ENCODE results near the gene ZNF629. TPM values are rescaled to one million over a fixed set of nuclear protein-coding genes. Genes with fewer than 3 reads are reported as not detected.

Gene ZNF629
- total and polyA plus RNA-seq, 2 donors (not counting 1 experiment from before 2014, with no cell fraction given) = 1.2 to 6.9 TPM

DNA sequence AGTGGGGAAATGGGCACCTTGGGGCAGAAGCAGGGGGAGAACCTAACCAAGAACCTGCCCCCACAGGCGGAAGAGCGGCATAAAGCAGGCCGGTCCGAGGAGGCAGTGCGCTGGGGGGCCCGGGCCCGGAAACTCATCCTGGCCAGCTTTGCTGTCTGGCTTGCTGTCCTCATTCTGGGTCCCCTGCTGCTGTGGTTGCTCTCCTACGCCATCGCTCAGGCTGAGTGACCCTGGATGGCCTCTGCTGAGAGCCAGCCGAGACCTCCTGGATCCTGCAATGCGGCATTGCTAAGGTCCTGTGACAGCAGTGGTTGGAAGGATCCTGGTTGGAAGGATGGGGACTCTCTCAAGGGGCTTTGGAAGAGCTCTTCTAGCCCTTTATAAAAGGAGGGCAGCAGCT lies 43.3 kb downstream of the ZNF629 start:
- no peak for DNase-seq
- H3K9ac ChIP-seq (ENCODE audit: low read length) = no peak overlapping the region

DNA sequence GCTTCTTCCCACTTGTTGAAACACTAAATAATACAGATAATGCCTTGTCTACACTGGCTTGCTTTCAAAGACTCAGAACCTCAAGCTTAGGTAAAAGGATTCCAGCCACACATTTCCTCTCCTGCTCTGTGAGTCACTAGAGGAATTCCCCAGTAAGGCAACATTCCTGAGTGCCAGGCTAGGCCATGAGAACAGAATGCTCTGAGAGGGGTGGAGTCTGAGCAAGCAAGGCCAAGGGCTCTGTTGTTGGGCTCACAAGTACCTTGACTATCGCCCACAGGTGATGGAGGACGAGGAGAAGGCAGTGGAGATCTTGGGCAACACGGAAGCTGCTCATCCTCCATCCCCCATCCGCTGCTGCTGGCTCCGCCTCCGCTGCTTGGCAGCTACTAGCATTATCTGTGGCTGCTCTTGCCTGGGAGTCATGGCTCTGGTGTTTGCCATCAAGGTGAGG lies 45.5 kb downstream of the ZNF629 start:
- no peaks in the 10 kb centered on the region for H3K9me3 ChIP-seq (ENCODE audit: control extremely low read depth in 1 of 3, control insufficient read depth in 2 of 3, insufficient read depth in 1 of 3, low read length in 2 of 3)
- H4K20me1 ChIP-seq (ENCODE audit: control insufficient read depth, insufficient read depth, low read length, poor library complexity, severe bottlenecking) = peaks cover 31% of the 10 kb centered on the region
- intact Hi-C loops (cut with micrococcal nuclease) = no loop called here
- H3K36me3 ChIP-seq (replicated peaks in 1 of 2; ENCODE audit: control extremely low read depth in 1 of 2, control insufficient read depth in 1 of 2, extremely low read depth in 1 of 2, insufficient read depth in 2 of 2, low read length in 1 of 2) = peaks cover 0 to 46% of the 10 kb centered on the region in 2 experiments
- no peaks in the 10 kb centered on the region for H3K4me1 ChIP-seq (ENCODE audit: control insufficient read depth in 2 of 2, insufficient read depth in 2 of 2, low read length in 2 of 2)
- peak overlapping the region in 1 of 2 donors; percentile 4 for H3K27ac ChIP-seq (ENCODE audit: low read length in 2 of 2)
- WGBS (ENCODE audit: insufficient coverage) = 100% methylated on average over 1 of the region's 6 CpGs
- H3K4me3 Mint-ChIP-seq = no peak overlapping the region
- ChIA-PET POLR2A (no interaction called here), CTCF (no interaction called here)
- H3K27ac Mint-ChIP-seq = peak overlapping the region; percentile 10
- no peak overlapping the region for H3K4me3 ChIP-seq (ENCODE audit: control extremely low read depth in 1 of 5, extremely low read depth in 1 of 5, insufficient read depth in 1 of 5, low read depth in 2 of 5, low read length in 4 of 5)
- ATAC-seq (ENCODE audit: low read depth) (no peak), DNase-seq (no peak)
- H3K9ac ChIP-seq (ENCODE audit: low read length) = no peak overlapping the region
- no peaks in the 10 kb centered on the region for H3K27me3 ChIP-seq (replicated peaks in 1 of 4; ENCODE audit: control extremely low read depth in 1 of 4, control insufficient read depth in 3 of 4, insufficient read depth in 4 of 4, low read length in 3 of 4)
- H3K4me2 ChIP-seq (replicated peaks; ENCODE audit: low read depth, low read length, poor library complexity, severe bottlenecking) = no peak overlapping the region
- no peaks in the 10 kb centered on the region for H3K27me3 Mint-ChIP-seq
- TF ChIP-seq, protein P1, sequence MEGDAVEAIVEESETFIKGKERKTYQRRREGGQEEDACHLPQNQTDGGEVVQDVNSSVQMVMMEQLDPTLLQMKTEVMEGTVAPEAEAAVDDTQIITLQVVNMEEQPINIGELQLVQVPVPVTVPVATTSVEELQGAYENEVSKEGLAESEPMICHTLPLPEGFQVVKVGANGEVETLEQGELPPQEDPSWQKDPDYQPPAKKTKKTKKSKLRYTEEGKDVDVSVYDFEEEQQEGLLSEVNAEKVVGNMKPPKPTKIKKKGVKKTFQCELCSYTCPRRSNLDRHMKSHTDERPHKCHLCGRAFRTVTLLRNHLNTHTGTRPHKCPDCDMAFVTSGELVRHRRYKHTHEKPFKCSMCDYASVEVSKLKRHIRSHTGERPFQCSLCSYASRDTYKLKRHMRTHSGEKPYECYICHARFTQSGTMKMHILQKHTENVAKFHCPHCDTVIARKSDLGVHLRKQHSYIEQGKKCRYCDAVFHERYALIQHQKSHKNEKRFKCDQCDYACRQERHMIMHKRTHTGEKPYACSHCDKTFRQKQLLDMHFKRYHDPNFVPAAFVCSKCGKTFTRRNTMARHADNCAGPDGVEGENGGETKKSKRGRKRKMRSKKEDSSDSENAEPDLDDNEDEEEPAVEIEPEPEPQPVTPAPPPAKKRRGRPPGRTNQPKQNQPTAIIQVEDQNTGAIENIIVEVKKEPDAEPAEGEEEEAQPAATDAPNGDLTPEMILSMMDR (IDR thresholded peaks at IDR 0.05) = no peak
- TF ChIP-seq EZH2 (IDR thresholded peaks at IDR 0.05; ENCODE audit: borderline replicate concordance, insufficient read depth, low read depth, low read length, poor library complexity, severe bottlenecking) = no peak
- H3K9me3 Mint-ChIP-seq (ENCODE audit: insufficient read depth) = no peaks in the 10 kb centered on the region
- peaks cover 29% of the 10 kb centered on the region for H3K79me2 ChIP-seq (ENCODE audit: control insufficient read depth, insufficient read depth, low read length)
- no peak overlapping the region for H2AFZ ChIP-seq (ENCODE audit: insufficient read depth, low read depth, low read length, poor library complexity, severe bottlenecking)
- H3K4me1 Mint-ChIP-seq = peaks cover 5% of the 10 kb centered on the region

More for the DNA sequence above, 43.3 kb downstream of the ZNF629 start:
- CTCF ChIA-PET = no interaction called here
- intact Hi-C loops (cut with micrococcal nuclease) = no loop called here
- Mint-ChIP-seq H3K4me3 (no peak overlapping the region), H3K27me3 (no peaks in the 10 kb centered on the region), H3K27ac (no peak overlapping the region), H3K4me1 (peaks cover 18% of the 10 kb centered on the region), H3K9me3 (ENCODE audit: insufficient read depth) (no peaks in the 10 kb centered on the region)
- TF ChIP-seq, protein P1 (IDR thresholded peaks at IDR 0.05) = no peak
- TF ChIP-seq EZH2 (IDR thresholded peaks at IDR 0.05; ENCODE audit: borderline replicate concordance, insufficient read depth, low read depth, low read length, poor library complexity, severe bottlenecking) = no peak
- peaks cover 3 to 5% of the 10 kb centered on the region in 2 donors for H3K4me1 ChIP-seq (ENCODE audit: control insufficient read depth in 2 of 2, insufficient read depth in 2 of 2, low read length in 2 of 2)
- peaks cover 23% of the 10 kb centered on the region for H4K20me1 ChIP-seq (ENCODE audit: control insufficient read depth, insufficient read depth, low read length, poor library complexity, severe bottlenecking)
- H3K4me2 ChIP-seq (replicated peaks; ENCODE audit: low read depth, low read length, poor library complexity, severe bottlenecking) = no peak overlapping the region
- POLR2A ChIA-PET = no interaction called here
- no peak overlapping the region for H2AFZ ChIP-seq (ENCODE audit: insufficient read depth, low read depth, low read length, poor library complexity, severe bottlenecking)
- no peak for ATAC-seq (ENCODE audit: low read depth)
- no peaks in the 10 kb centered on the region for H3K27me3 ChIP-seq (replicated peaks in 1 of 4; ENCODE audit: control extremely low read depth in 1 of 4, control insufficient read depth in 3 of 4, insufficient read depth in 4 of 4, low read length in 3 of 4)
- WGBS (ENCODE audit: insufficient coverage) = 95% methylated on average over 11 of the region's 11 CpGs
- H3K9me3 ChIP-seq (ENCODE audit: control extremely low read depth in 1 of 3, control insufficient read depth in 2 of 3, insufficient read depth in 1 of 3, low read length in 2 of 3) = no peaks in the 10 kb centered on the region
- H3K36me3 ChIP-seq (replicated peaks in 1 of 2; ENCODE audit: control extremely low read depth in 1 of 2, control insufficient read depth in 1 of 2, extremely low read depth in 1 of 2, insufficient read depth in 2 of 2, low read length in 1 of 2) = peaks cover 0 to 24% of the 10 kb centered on the region in 2 experiments
- H3K79me2 ChIP-seq (ENCODE audit: control insufficient read depth, insufficient read depth, low read length) = peaks cover 23% of the 10 kb centered on the region
- H3K27ac ChIP-seq (ENCODE audit: low read length in 2 of 2) = no peak overlapping the region
- H3K4me3 ChIP-seq (ENCODE audit: control extremely low read depth in 1 of 5, extremely low read depth in 1 of 5, insufficient read depth in 1 of 5, low read depth in 2 of 5, low read length in 4 of 5) = no peak overlapping the region

All from B cell (primary cell).